ENCODE data around the gene DNASE2.

DNA sequence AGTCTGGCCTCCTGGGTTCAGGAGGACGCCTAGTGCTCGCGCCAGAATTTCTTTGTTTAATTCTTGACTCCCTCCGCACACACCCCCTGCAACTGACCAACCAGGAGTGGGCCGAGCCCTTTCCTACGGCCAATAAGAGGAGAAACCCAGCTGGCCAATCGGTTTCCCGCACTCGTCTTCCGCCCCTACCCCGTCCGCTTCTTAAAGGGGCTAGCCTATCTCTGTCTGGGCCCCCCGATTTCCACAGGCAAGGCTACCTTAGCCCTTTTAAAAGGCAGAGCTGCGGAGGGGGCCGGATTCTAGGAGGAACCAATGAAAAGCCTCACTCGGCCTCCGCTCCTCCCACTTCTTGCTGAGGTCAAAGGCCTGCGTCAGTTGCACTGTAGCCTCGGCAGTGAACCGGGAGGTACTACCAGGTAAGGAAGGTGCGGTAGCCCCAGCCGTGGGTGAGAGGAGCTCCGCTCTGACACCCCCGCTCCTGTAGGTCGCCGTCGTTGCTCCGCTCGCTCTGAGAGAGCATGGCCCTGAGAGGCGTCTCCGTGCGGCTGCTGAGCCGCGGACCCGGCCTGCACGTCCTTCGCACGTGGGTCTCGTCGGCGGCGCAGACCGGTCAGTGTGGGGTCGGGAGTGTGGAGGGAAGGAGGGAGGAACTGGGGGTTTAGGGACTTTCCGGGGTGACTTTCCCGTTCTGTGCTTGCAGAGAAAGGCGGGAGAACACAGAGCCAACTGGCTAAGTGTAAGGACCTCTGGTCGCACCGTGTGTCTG is 9.7 kb upstream of the DNASE2 start, which contains the start of gene GCDH:
- TF ChIP-seq ZBTB7A (IDR thresholded peaks at IDR 0.05; ENCODE audit: low read depth) = no peak
- TF ChIP-seq CREB1 (IDR thresholded peaks at IDR 0.05; ENCODE audit: low read depth) = peak; percentile 91
- TF ChIP-seq CEBPB (IDR thresholded peaks at IDR 0.05) = no peak
- TF ChIP-seq RAD21 (IDR thresholded peaks at IDR 0.05; ENCODE audit: low read depth) = peak; percentile 8; the same call in 1 of the 2 replicates
- TF ChIP-seq, protein P1, sequence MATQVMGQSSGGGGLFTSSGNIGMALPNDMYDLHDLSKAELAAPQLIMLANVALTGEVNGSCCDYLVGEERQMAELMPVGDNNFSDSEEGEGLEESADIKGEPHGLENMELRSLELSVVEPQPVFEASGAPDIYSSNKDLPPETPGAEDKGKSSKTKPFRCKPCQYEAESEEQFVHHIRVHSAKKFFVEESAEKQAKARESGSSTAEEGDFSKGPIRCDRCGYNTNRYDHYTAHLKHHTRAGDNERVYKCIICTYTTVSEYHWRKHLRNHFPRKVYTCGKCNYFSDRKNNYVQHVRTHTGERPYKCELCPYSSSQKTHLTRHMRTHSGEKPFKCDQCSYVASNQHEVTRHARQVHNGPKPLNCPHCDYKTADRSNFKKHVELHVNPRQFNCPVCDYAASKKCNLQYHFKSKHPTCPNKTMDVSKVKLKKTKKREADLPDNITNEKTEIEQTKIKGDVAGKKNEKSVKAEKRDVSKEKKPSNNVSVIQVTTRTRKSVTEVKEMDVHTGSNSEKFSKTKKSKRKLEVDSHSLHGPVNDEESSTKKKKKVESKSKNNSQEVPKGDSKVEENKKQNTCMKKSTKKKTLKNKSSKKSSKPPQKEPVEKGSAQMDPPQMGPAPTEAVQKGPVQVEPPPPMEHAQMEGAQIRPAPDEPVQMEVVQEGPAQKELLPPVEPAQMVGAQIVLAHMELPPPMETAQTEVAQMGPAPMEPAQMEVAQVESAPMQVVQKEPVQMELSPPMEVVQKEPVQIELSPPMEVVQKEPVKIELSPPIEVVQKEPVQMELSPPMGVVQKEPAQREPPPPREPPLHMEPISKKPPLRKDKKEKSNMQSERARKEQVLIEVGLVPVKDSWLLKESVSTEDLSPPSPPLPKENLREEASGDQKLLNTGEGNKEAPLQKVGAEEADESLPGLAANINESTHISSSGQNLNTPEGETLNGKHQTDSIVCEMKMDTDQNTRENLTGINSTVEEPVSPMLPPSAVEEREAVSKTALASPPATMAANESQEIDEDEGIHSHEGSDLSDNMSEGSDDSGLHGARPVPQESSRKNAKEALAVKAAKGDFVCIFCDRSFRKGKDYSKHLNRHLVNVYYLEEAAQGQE (IDR thresholded peaks at IDR 0.05; ENCODE audit: low read depth) = no peak; the same call in 1 of the 2 replicates
- TF ChIP-seq EP300 (IDR thresholded peaks at IDR 0.05; ENCODE audit: borderline replicate concordance) = no peak
- no peak for TF ChIP-seq FOXM1 (IDR thresholded peaks at IDR 0.05; ENCODE audit: borderline replicate concordance, low read depth)
- TF ChIP-seq, protein P2, sequence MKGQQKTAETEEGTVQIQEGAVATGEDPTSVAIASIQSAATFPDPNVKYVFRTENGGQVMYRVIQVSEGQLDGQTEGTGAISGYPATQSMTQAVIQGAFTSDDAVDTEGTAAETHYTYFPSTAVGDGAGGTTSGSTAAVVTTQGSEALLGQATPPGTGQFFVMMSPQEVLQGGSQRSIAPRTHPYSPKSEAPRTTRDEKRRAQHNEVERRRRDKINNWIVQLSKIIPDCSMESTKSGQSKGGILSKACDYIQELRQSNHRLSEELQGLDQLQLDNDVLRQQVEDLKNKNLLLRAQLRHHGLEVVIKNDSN (IDR thresholded peaks at IDR 0.05) = no peak
- TF ChIP-seq YY1 (IDR thresholded peaks at IDR 0.05; ENCODE audit: low read depth) = no peak
- TF ChIP-seq, protein P3, sequence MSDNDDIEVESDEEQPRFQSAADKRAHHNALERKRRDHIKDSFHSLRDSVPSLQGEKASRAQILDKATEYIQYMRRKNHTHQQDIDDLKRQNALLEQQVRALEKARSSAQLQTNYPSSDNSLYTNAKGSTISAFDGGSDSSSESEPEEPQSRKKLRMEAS (IDR thresholded peaks at IDR 0.05) = peak; percentile 82
- TF ChIP-seq TEAD4 (IDR thresholded peaks at IDR 0.05) = no peak
- peak; percentile 66; the same call in 1 of the 2 replicates for TF ChIP-seq TAF1 (IDR thresholded peaks at IDR 0.05; ENCODE audit: low read depth)
